HepG2 (cell line): ENCODE data around the gene ASXL1. TPM values are rescaled to one million over a fixed set of nuclear protein-coding genes. Genes with fewer than 3 reads are reported as not detected.
A peak's percentile ranks its signal among the peaks of the same experiment; 100 is the strongest.

ENCODE experiments used
- ATAC-seq: fragments of 200-7000 bp; cut with Tn5 transposase; 3 replicates; pipeline ENCODE4 v1.9.1; 2020; ENCODE audit warnings: mild to moderate bottlenecking, moderate library complexity
- BruUV-seq: library from RNA; stranded (reverse); fragments of 400-500 nt; replicated peaks from 2 replicates; lab custom pipeline; 2021; lab: Mats Ljungman, UMichigan
- CTCF ChIA-PET: fragments of 300-600 bp; formaldehyde crosslinking; extraction: SDS; loops from one replicate; lab custom pipeline; 2021; ENCODE audit warnings: low total read pairs, inconsistent platforms, low intra/inter-chr PET ratio; lab: Yijun Ruan, JAX
- POLR2A ChIA-PET: fragments of 350-600 bp; sonication (Branson Sonifier 250); formaldehyde crosslinking; loops from one replicate; lab custom pipeline; 2020; ENCODE audit warnings: antibody characterized with exemption, inconsistent platforms; lab: Yijun Ruan, JAX
- DNase-seq: peaks from one replicate; pipeline ENCODE4 v3.0.0-alpha.2; 2015; ENCODE audit warnings: low spot score
- FAIRE-seq: peaks from 3 replicates; lab custom pipeline; 2011; peaks lifted over from hg19 to GRCh38; lab: Jason Lieb, UNC
- H2AFZ ChIP-seq: one replicate; pipeline ENCODE4 v1.6.1; 2011; ENCODE audit warnings: low read length, inconsistent platforms
- H3K27ac ChIP-seq: fragments of 300-600 bp; 3 replicates; pipeline ENCODE4 v1.8.0; 2011; ENCODE audit warnings: mixed run types, mild to moderate bottlenecking, mixed read lengths, low read length, inconsistent platforms; ENCODE audit not compliant: insufficient read depth; ENCODE audit errors: extremely low read length
- H3K27me3 ChIP-seq, 2 experiments: fragments of 200-600 bp in 1 of 2; 2 replicates in 1 of 2; 3 replicates in 1 of 2; pipeline versions ENCODE4 v1.6.0 to v1.8.0; 2011; ENCODE audit warnings: low read length in 2 of 2, mild to moderate bottlenecking in 2 of 2, moderate library complexity in 2 of 2, inconsistent platforms in 1 of 2; ENCODE audit not compliant: insufficient read depth in 2 of 2, control insufficient read depth in 1 of 2
- H3K36me3 ChIP-seq, 2 experiments: fragments of 200-600 bp in 1 of 2; replicated peaks in 1 of 2; 2 replicates in 1 of 2; 3 replicates in 1 of 2; pipeline versions ENCODE4 v1.5.1 to v1.8.0; 2011; ENCODE audit warnings: low read length in 2 of 2, inconsistent platforms in 1 of 2; ENCODE audit not compliant: insufficient read depth in 2 of 2, control insufficient read depth in 1 of 2
- H3K4me1 ChIP-seq: 2 replicates; pipeline ENCODE4 v1.5.1; 2012; ENCODE audit warnings: low read length, inconsistent platforms; ENCODE audit not compliant: insufficient read depth
- H3K4me2 ChIP-seq: 2 replicates; pipeline ENCODE4 v1.6.0; 2011; ENCODE audit warnings: low read depth, low read length, inconsistent platforms
- H3K4me3 ChIP-seq, 3 experiments: fragments of 200-600 bp in 1 of 3; sonication (generic), shearing (Covaris generic) in 1 of 3; replicated peaks in 1 of 3; 2 replicates each; pipeline ENCODE4 v1.5.1; 2011 to 2016; ENCODE audit warnings: low read length in 3 of 3, inconsistent platforms in 2 of 3, low read depth in 2 of 3, mild to moderate bottlenecking in 2 of 3, control low read depth in 1 of 3, mixed read lengths in 1 of 3; ENCODE audit not compliant: insufficient read depth in 1 of 3
- H3K79me2 ChIP-seq: one replicate; pipeline ENCODE4 v1.6.1; 2011; ENCODE audit warnings: low read length, inconsistent platforms; ENCODE audit not compliant: insufficient read depth
- H3K9ac ChIP-seq: 2 replicates; pipeline ENCODE4 v1.6.0; 2011; ENCODE audit warnings: mild to moderate bottlenecking, low read depth, low read length, inconsistent platforms; ENCODE audit not compliant: insufficient read depth
- H3K9me3 ChIP-seq: 2 replicates; pipeline ENCODE4 v1.5.1; 2012; ENCODE audit warnings: mild to moderate bottlenecking, low read length
- H4K20me1 ChIP-seq: 2 replicates; pipeline ENCODE4 v1.6.0; 2011; ENCODE audit warnings: inconsistent platforms, mild to moderate bottlenecking, low read length, moderate library complexity; ENCODE audit not compliant: insufficient read depth
- BRF2 ChIP-seq: sonication (generic); formaldehyde crosslinking; IDR thresholded peaks from 2 replicates; pipeline ENCODE4 v1.8.1; 2022; ENCODE audit warnings: mild to moderate bottlenecking, missing genetic modification reagents
- DNMT1 ChIP-seq: sonication (generic); formaldehyde crosslinking; IDR thresholded peaks from 2 replicates; pipeline ENCODE4 v1.5.1; 2020; ENCODE audit warnings: mild to moderate bottlenecking, missing genetic modification reagents
- NFYB ChIP-seq: sonication (generic); formaldehyde crosslinking; IDR thresholded peaks from 2 replicates; pipeline ENCODE4 v1.4.0; 2020; ENCODE audit warnings: missing genetic modification reagents
- PAXIP1 ChIP-seq: sonication (generic); formaldehyde crosslinking; conservative IDR thresholded peaks from 2 replicates; pipeline ENCODE4 v1.4.0; 2020; ENCODE audit warnings: mild to moderate bottlenecking, missing genetic modification reagents, moderate library complexity
- SALL2 ChIP-seq: sonication (generic); formaldehyde crosslinking; IDR thresholded peaks from 2 replicates; pipeline ENCODE4 v1.8.1; 2023; ENCODE audit warnings: mild to moderate bottlenecking, missing genetic modification reagents, inconsistent platforms
- YEATS4 ChIP-seq: sonication (generic); formaldehyde crosslinking; IDR thresholded peaks from 2 replicates; pipeline ENCODE4 v1.4.0; 2020; ENCODE audit warnings: missing genetic modification reagents, borderline replicate concordance
- ZBTB20 ChIP-seq: sonication (generic); formaldehyde crosslinking; IDR thresholded peaks from 2 replicates; pipeline ENCODE4 v1.8.1; 2023; ENCODE audit warnings: missing genetic modification reagents, low read depth, mild to moderate bottlenecking, borderline replicate concordance
- ZBTB21 ChIP-seq: sonication (generic); formaldehyde crosslinking; IDR thresholded peaks from 2 replicates; pipeline ENCODE4 v1.4.0; 2020; ENCODE audit warnings: missing genetic modification reagents
- ZMYM2 ChIP-seq: sonication (generic); formaldehyde crosslinking; IDR thresholded peaks from 2 replicates; pipeline ENCODE4 v1.8.0; 2022; ENCODE audit warnings: mild to moderate bottlenecking, missing genetic modification reagents
- ZNF124 ChIP-seq: sonication (generic); formaldehyde crosslinking; IDR thresholded peaks from 2 replicates; pipeline ENCODE4 v1.4.0; 2020; ENCODE audit warnings: missing genetic modification reagents
- ZNF235 ChIP-seq: sonication (generic); formaldehyde crosslinking; IDR thresholded peaks from 2 replicates; pipeline ENCODE4 v1.8.1; 2023; ENCODE audit warnings: mild to moderate bottlenecking, missing genetic modification reagents, borderline replicate concordance
- ZNF263 ChIP-seq: sonication (generic); formaldehyde crosslinking; IDR thresholded peaks from 2 replicates; pipeline ENCODE4 v1.4.0; 2020; ENCODE audit warnings: missing genetic modification reagents
- ZNF30 ChIP-seq: sonication (generic); formaldehyde crosslinking; IDR thresholded peaks from 2 replicates; pipeline ENCODE4 v1.5.0; 2020; ENCODE audit warnings: mild to moderate bottlenecking, missing genetic modification reagents
- ZNF441 ChIP-seq: sonication (generic); formaldehyde crosslinking; IDR thresholded peaks from 2 replicates; pipeline ENCODE4 v1.7.0; 2021; ENCODE audit warnings: missing genetic modification reagents, borderline replicate concordance
- ZNF713 ChIP-seq: sonication (generic); formaldehyde crosslinking; IDR thresholded peaks from 2 replicates; pipeline ENCODE4 v1.4.0; 2020; ENCODE audit warnings: mild to moderate bottlenecking, missing genetic modification reagents
- ZNF891 ChIP-seq: sonication (generic); formaldehyde crosslinking; IDR thresholded peaks from 2 replicates; pipeline ENCODE4 v1.5.0; 2020; ENCODE audit warnings: mild to moderate bottlenecking, missing genetic modification reagents
- WGBS: methylation state at CpG from one replicate; pipeline ENCODE4 v1.1.6; 2017; ENCODE audit warnings: low lambda C conversion rate; 5-methylcytosine and 5-hydroxymethylcytosine counted together
- in situ Hi-C: cut with HindIII; loops from 2 replicates; pipeline ENCODE4 v1.10.0; 2017; ENCODE audit warnings: low pct_unique_long_range_greater_than_20kb; ENCODE audit not compliant: extremely low pct_ligation_motif_present
- intact Hi-C: fragments of 100-400 bp; cut with micrococcal nuclease; formaldehyde crosslinking; loops from one replicate; pipeline ENCODE4 v1.10.0; 2022; ENCODE audit not compliant: unreplicated experiment
- polyA plus RNA-seq, 8 experiments: library from polyadenylated mRNA; depleted of rRNA in 3 of 8; stranded (reverse) in 7 of 8; unstranded in 1 of 8; fragments of >200 nt; fragmentation: Illumina TruSeq in 4 of 8; extraction: Trizol in 4 of 8; gene quantifications; 2 replicates each; pipeline versions ENCODE4 v1.2.1 to v1.2.3, GENCODE V29; 2011 to 2016; ENCODE audit warnings: low read depth in 4 of 8, missing spikeins in 1 of 8, mixed read lengths in 1 of 8; ENCODE audit not compliant: insufficient read depth in 1 of 8
- total RNA-seq, 5 experiments: library from RNA; depleted of rRNA; stranded (reverse); fragments of >200 nt; fragmentation: Illumina TruSeq; extraction: Trizol; gene quantifications; 2 replicates each; pipeline ENCODE4 v1.2.3, GENCODE V29; 2016; ENCODE audit warnings: low read depth in 1 of 5

The ASXL1 gene
- total and polyA plus RNA-seq, 2 of the 13 experiments (the other 11 are each of a cell fraction or from before 2014, with no cell fraction given) = 62.1 to 74.8 TPM

DNA sequence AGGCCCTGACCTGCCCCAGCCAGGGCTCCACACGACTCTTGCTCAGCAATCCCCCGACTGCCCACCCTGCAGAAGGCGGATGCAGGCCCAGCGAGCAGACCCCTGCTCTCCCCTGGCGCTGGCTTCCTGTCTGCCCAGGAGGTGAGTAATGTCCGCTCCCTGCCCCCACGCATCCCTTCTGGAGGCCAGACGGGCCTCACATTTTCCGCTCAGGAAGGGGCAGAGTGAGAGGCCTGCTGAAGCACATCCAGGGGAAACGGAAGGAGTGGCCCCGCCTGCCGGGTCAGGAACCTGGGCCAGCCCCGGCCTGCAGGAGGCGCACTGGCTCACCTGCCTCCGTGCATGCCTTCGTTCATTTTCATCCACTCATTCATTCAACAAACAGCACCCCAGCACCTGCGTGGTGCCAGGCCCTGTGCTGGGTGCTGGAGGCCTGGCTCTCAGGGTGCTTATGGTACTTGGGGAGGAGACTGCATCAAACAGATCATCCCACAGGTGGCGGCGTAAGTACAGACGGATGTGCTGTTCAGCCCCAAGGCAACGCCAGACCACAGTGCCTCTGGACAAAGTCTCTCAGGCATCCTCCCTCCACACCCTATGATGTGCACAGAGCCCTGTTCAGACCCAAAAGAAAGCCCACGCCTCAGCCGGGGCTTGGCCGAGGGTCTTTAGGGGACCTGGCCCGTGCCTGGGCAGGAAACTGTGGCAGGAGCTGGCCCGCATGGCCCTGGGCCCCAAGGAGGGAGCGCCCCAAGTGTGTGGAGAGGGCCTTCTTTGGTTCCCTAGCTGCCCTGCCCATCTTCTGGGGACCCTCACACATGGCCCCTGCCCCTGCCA, 112.1 kb downstream of the ASXL1 start (continued):
- peak; percentile 48; the same call in 1 of the 2 replicates for TF ChIP-seq DNMT1 (CRISPR knock-in tag)
- 0 out of 2 replicates have a peak, but pooled peaks have one; percentile 49 for TF ChIP-seq ZNF891 (CRISPR knock-in tag)

- WGBS = 96% methylated on average over 9 of the region's 9 CpGs
- intact Hi-C loops = loop anchor here (1.0 kb wide), 3 partner anchors 14 to 182 kb away; no protein-coding TSS in a partner anchor
- BruUV-seq = no TSS peak
- TF ChIP-seq ZBTB21 (CRISPR knock-in tag) = no peak
- TF ChIP-seq PAXIP1 (CRISPR knock-in tag) = no peak
- no peak for TF ChIP-seq ZNF441 (CRISPR knock-in tag)
- no peak for TF ChIP-seq BRF2
- no peak for TF ChIP-seq NFYB (CRISPR knock-in tag)
- no peak for TF ChIP-seq ZMYM2 (CRISPR knock-in tag)
- no peak for TF ChIP-seq ZNF30 (CRISPR knock-in tag)
- no peak for TF ChIP-seq ZBTB20 (CRISPR knock-in tag)
- TF ChIP-seq SALL2 = no peak
- TF ChIP-seq ZNF713 = no peak
- TF ChIP-seq ZNF263 = peak; percentile 73
- TF ChIP-seq ZNF124 (CRISPR knock-in tag) = no peak
- TF ChIP-seq ZNF235 (CRISPR knock-in tag) = no peak
- TF ChIP-seq YEATS4 (CRISPR knock-in tag) = no peak
Observed at GRCh38 chr20:32470940-32471339, 112.8 kb downstream of the ASXL1 start.

More at GRCh38 chr20:32470940-32471339, 112.8 kb downstream of the ASXL1 start:
- in situ Hi-C loops = loop anchor here (5.0 kb wide), 2 partner anchors 41 to 181 kb away; no protein-coding TSS in a partner anchor
- POLR2A ChIA-PET = interaction anchor here (1.1 to 7.0 kb wide), 2 partner anchors 9 to 14 kb away, joined by 5 to 81 read pairs; no protein-coding TSS in a partner anchor
- Histone ChIP-seq H3K27me3 (no peaks in the 10 kb centered on the region), H3K79me2 (peaks cover 90% of the 10 kb centered on the region), H3K9me3 (no peaks in the 10 kb centered on the region), H4K20me1 (peaks cover 14% of the 10 kb centered on the region; the same call in 1 of the 2 replicates), H3K4me1 (peaks cover 87% of the 10 kb centered on the region), H3K4me3 (no peak overlapping the region), H3K36me3 (peaks cover 10 to 34% of the 10 kb centered on the region in 2 experiments; a peak in 4 of 5 replicates), H2AFZ (no peak overlapping the region), H3K9ac (no peak overlapping the region), H3K4me2 (no peak overlapping the region), H3K27ac (peak overlapping the region; percentile 7)
- no peak for ATAC-seq
- FAIRE-seq = no peak
- no peak for DNase-seq
- CTCF ChIA-PET = interaction anchor here (1.4 to 2.3 kb wide), 3 partner anchors 15 to 51 kb away, joined by 5 to 13 read pairs (median 5); no protein-coding TSS in a partner anchor
